Spleen (tissue), 11 donors: ENCODE results near the gene STXBP5. TPM values are rescaled to one million over a fixed set of nuclear protein-coding genes. Genes with fewer than 3 reads are reported as not detected.

Source experiments
- DNase-seq: peaks from one replicate; pipeline ENCODE4 v3.0.0-alpha.2; 2020
- H3K27ac ChIP-seq, 8 donors: fragments of 200-600 bp; sonication (generic) in 7 of 8; 1 replicate in 4 of 8; 2 replicates in 4 of 8; pipeline versions ENCODE4 v1.5.0 to v1.8.0; 2016 to 2021; ENCODE audit warnings: inconsistent platforms in 4 of 8, mild to moderate bottlenecking in 4 of 8, moderate library complexity in 1 of 8
- H3K27me3 ChIP-seq, 7 donors: fragments of 200-600 bp; sonication (generic) in 6 of 7; replicated peaks in 1 of 7; 1 replicate in 4 of 7; 2 replicates in 3 of 7; pipeline versions ENCODE4 v1.5.0 to v1.8.0; 2016 to 2021; ENCODE audit warnings: inconsistent platforms in 3 of 7, mild to moderate bottlenecking in 1 of 7
- H3K36me3 ChIP-seq, 6 donors: fragments of 200-600 bp; sonication (generic) in 5 of 6; 1 replicate in 4 of 6; 2 replicates in 2 of 6; pipeline versions ENCODE4 v1.5.0 to v1.8.0; 2016 to 2021; ENCODE audit warnings: inconsistent platforms in 2 of 6
- H3K4me1 ChIP-seq, 6 donors: fragments of 200-600 bp; sonication (generic) in 5 of 6; 1 replicate in 3 of 6; 2 replicates in 3 of 6; pipeline versions ENCODE4 v1.5.0 to v1.8.0; 2016 to 2021; ENCODE audit warnings: inconsistent platforms in 3 of 6
- H3K4me3 ChIP-seq, 8 donors: fragments of 200-600 bp; sonication (generic) in 7 of 8; 1 replicate in 4 of 8; 2 replicates in 4 of 8; pipeline versions ENCODE4 v1.5.0 to v1.8.0; 2016 to 2021; ENCODE audit warnings: inconsistent platforms in 4 of 8, mild to moderate bottlenecking in 4 of 8, moderate library complexity in 2 of 8
- H3K9me3 ChIP-seq, 8 donors: fragments of 200-600 bp; sonication (generic) in 7 of 8; 1 replicate in 4 of 8; 2 replicates in 4 of 8; pipeline versions ENCODE4 v1.5.0 to v1.8.0; 2016 to 2021; ENCODE audit warnings: inconsistent platforms in 4 of 8
- CTCF ChIP-seq, 11 experiments: fragments of 200-600 bp in 7 of 11; fragments of 450-650 bp in 4 of 11; sonication (generic) in 4 of 11; IDR thresholded peaks in 8 of 11; conservative IDR thresholded peaks in 3 of 11; 1 replicate in 7 of 11; 2 replicates in 4 of 11; pipeline versions ENCODE4 v1.4.0 to v1.8.0; 2016 to 2021; ENCODE audit warnings: antibody characterized with exemption in 11 of 11, inconsistent platforms in 4 of 11, mild to moderate bottlenecking in 1 of 11
- POLR2A ChIP-seq, 3 donors: fragments of 450-650 bp; IDR thresholded peaks; one replicate each; pipeline ENCODE4 v1.5.1; 2017; ENCODE audit warnings: antibody characterized with exemption in 3 of 3, mild to moderate bottlenecking in 1 of 3
- POLR2AphosphoS5 ChIP-seq, 3 donors: sonication (generic); formaldehyde crosslinking; IDR thresholded peaks; one replicate each; pipeline ENCODE4 v1.5.1; 2017; ENCODE audit warnings: antibody characterized with exemption in 3 of 3
- WGBS, 5 donors: extraction: QIAGEN DNeasy Blood & Tissue Kit in 3 of 5; methylation state at CpG; one replicate each; pipeline versions ENCODE4 v1.1.5 to v1.1.7; 2013 to 2018; 5-methylcytosine and 5-hydroxymethylcytosine counted together
- intact Hi-C: fragments of 100-400 bp; cut with DNase I; formaldehyde crosslinking; loops from one replicate; pipeline ENCODE4 v1.15.0; 2023; ENCODE audit warnings: low total_unique reads
- polyA plus RNA-seq, 3 donors: library from polyadenylated mRNA; stranded (reverse); fragments of 200-250 nt; gene quantifications; one replicate each; pipeline ENCODE4 v1.2.1, GENCODE V29; 2013
- total RNA-seq, 7 donors: library from RNA; depleted of rRNA in 3 of 7; stranded (reverse); fragments of >200 nt in 3 of 7; fragmentation: NEBNext Ultra II Directional in 4 of 7; extraction: Animal tissue kit (Norgen Biotek cat#: 25700) in 4 of 7; gene quantifications; one replicate each; pipeline versions ENCODE4 v1.1.0 to v1.2.1, GENCODE V29; 2016 to 2021
- donor health status: healthy with polysubstance abuse.
- donor health status: DM: no; HTN: no; CAD: no; lungs with moderate emphysema.
- donor health status: DM: no; HTN: no; CAD: no.
- donor health status: Bipolar disorder and iron deficiency.
- donor health status: healthy.
- donor health status: DM: no; HTN: no; CAD: no.
- donor health status: DM: yes; HTN: yes; CAD: no.

STXBP5 gene
- total and polyA plus RNA-seq, 10 donors = 6.5 to 51.1 (median 32.3) TPM

GRCh38 chr6:147216915-147217314, 12.7 kb downstream of the STXBP5 start:
- peaks cover 0 to 41% (median 5%) of the 10 kb centered on the region in 6 donors for H3K4me1 ChIP-seq
- WGBS, 5 donors = 70 to 89% (median 85%) methylated on average over 3 of the region's 3 CpGs
- TF ChIP-seq POLR2A (IDR thresholded peaks at IDR 0.05) (no peak), CTCF (IDR thresholded peaks at IDR 0.05 in 8 of 11, conservative IDR thresholded peaks at IDR 0.05 in 3 of 11) (no peak), POLR2AphosphoS5 (IDR thresholded peaks at IDR 0.05) (no peak)
- H3K27me3 ChIP-seq = no peaks in the 10 kb centered on the region
- H3K9me3 ChIP-seq = no peaks in the 10 kb centered on the region
- intact Hi-C loops = no loop called here
- H3K27ac ChIP-seq = no peak overlapping the region
- no peak for DNase-seq
- H3K4me3 ChIP-seq = no peak overlapping the region
- H3K36me3 ChIP-seq = peaks cover 0 to 7% (median 0%) of the 10 kb centered on the region in 6 donors

- intact Hi-C loops = no loop called here
- Histone ChIP-seq H3K4me1 (peaks cover 0 to 42% (median 11%) of the 10 kb centered on the region in 6 donors), H3K27me3 (no peaks in the 10 kb centered on the region), H3K36me3 (peaks cover 0 to 8% (median 0%) of the 10 kb centered on the region in 6 donors), H3K27ac (no peak overlapping the region), H3K9me3 (no peaks in the 10 kb centered on the region), H3K4me3 (no peak overlapping the region)
- TF ChIP-seq CTCF (IDR thresholded peaks at IDR 0.05 in 8 of 11, conservative IDR thresholded peaks at IDR 0.05 in 3 of 11) (no peak), POLR2AphosphoS5 (IDR thresholded peaks at IDR 0.05) (no peak), POLR2A (IDR thresholded peaks at IDR 0.05) (no peak)
- WGBS, 5 donors = 92 to 96% (median 95%) methylated on average over 2 of the region's 2 CpGs
- DNase-seq = no peak
Observed at GRCh38 chr6:147217840-147218404, 13.7 kb downstream of the STXBP5 start.

GRCh38 chr6:147218797-147219196, 14.6 kb downstream of the STXBP5 start:
- Histone ChIP-seq H3K27me3 (no peaks in the 10 kb centered on the region), H3K4me3 (no peak overlapping the region), H3K9me3 (no peaks in the 10 kb centered on the region), H3K36me3 (peaks cover 0 to 12% (median 0%) of the 10 kb centered on the region in 6 donors), H3K4me1 (peaks cover 0 to 50% (median 11%) of the 10 kb centered on the region in 6 donors), H3K27ac (no peak overlapping the region)
- intact Hi-C loops = no loop called here
- 95 to 99% (median 96%) methylated on average over 3 of the region's 3 CpGs for WGBS, 5 donors
- DNase-seq = no peak
- TF ChIP-seq CTCF (IDR thresholded peaks at IDR 0.05 in 8 of 11, conservative IDR thresholded peaks at IDR 0.05 in 3 of 11) (no peak), POLR2A (IDR thresholded peaks at IDR 0.05) (no peak), POLR2AphosphoS5 (IDR thresholded peaks at IDR 0.05) (no peak)

- no peak for TF ChIP-seq POLR2A (IDR thresholded peaks at IDR 0.05)
- 95 to 100% (median 97%) methylated on average over 1 of the region's 1 CpG for WGBS, 5 donors
- no peak for DNase-seq
- Histone ChIP-seq H3K9me3 (no peaks in the 10 kb centered on the region), H3K27me3 (no peaks in the 10 kb centered on the region), H3K4me3 (no peak overlapping the region), H3K36me3 (peaks cover 0 to 18% (median 0%) of the 10 kb centered on the region in 6 donors), H3K4me1 (peaks cover 0 to 55% (median 11%) of the 10 kb centered on the region in 6 donors), H3K27ac (no peak overlapping the region)
- intact Hi-C loops = no loop called here
Observed at GRCh38 chr6:147219463-147219862, 15.2 kb downstream of the STXBP5 start.
